Adrenal gland (tissue), 12 donors: Measurements from ENCODE around the gene C9orf50. TPM values are rescaled to one million over a fixed set of nuclear protein-coding genes. Genes with fewer than 3 reads are reported as not detected.
A peak's percentile ranks its signal among the peaks of the same experiment; 100 is the strongest.
"Not testable (repeated sequence)": the region's sequence is repeated elsewhere in the genome, so short reads cannot be mapped to it uniquely, and the experiment has no call there.

Experiments used
- DNase-seq, 7 donors: peaks; one replicate each; pipeline ENCODE4 v3.0.0-alpha.2; 2019 to 2020
- H3K27ac ChIP-seq, 5 donors: fragments of 200-600 bp; sonication (generic) in 4 of 5; 1 replicate in 3 of 5; 2 replicates in 2 of 5; pipeline versions ENCODE4 v1.5.1 to v1.8.0; 2016 to 2020; ENCODE audit warnings: mild to moderate bottlenecking in 1 of 5
- H3K27me3 ChIP-seq: fragments of 200-600 bp; 2 replicates; pipeline ENCODE4 v1.8.0; 2021
- H3K36me3 ChIP-seq, 2 donors: fragments of 200-600 bp; replicated peaks in 1 of 2; 1 replicate in 1 of 2; 2 replicates in 1 of 2; pipeline versions ENCODE4 v1.5.1 to v1.8.0; 2018 to 2022
- H3K4me1 ChIP-seq, 2 donors: fragments of 200-600 bp; replicated peaks in 1 of 2; 1 replicate in 1 of 2; 2 replicates in 1 of 2; pipeline versions ENCODE4 v1.5.1 to v1.8.0; 2018 to 2021
- H3K4me3 ChIP-seq, 4 donors: fragments of 200-600 bp; sonication (generic) in 3 of 4; one replicate each; pipeline ENCODE4 v1.5.1; 2016 to 2018
- H3K9me3 ChIP-seq, 3 donors: fragments of 200-600 bp; sonication (generic) in 1 of 3; replicated peaks in 1 of 3; 1 replicate in 2 of 3; 2 replicates in 1 of 3; pipeline versions ENCODE4 v1.5.1 to v1.8.0; 2016 to 2021
- CTCF ChIP-seq, 6 experiments: fragments of 450-650 bp in 4 of 6; fragments of 200-600 bp in 2 of 6; sonication (generic) in 1 of 6; IDR thresholded peaks; 1 replicate in 5 of 6; 2 replicates in 1 of 6; pipeline versions ENCODE4 v1.5.1 to v1.8.0; 2016 to 2021; ENCODE audit warnings: antibody characterized with exemption in 6 of 6, mild to moderate bottlenecking in 2 of 6, moderate library complexity in 1 of 6
- POLR2A ChIP-seq, 2 donors: fragments of 450-650 bp; IDR thresholded peaks; one replicate each; pipeline ENCODE4 v1.6.1; 2017; ENCODE audit warnings: antibody characterized with exemption in 2 of 2, mild to moderate bottlenecking in 2 of 2, moderate library complexity in 1 of 2
- WGBS, 4 donors: extraction: QIAGEN DNeasy Blood & Tissue Kit in 2 of 4; methylation state at CpG; one replicate each; pipeline versions ENCODE4 v1.1.5 to v1.1.7; 2013 to 2017; 5-methylcytosine and 5-hydroxymethylcytosine counted together
- intact Hi-C, 2 donors: fragments of 100-400 bp; cut with DNase I; formaldehyde crosslinking; loops; one replicate each; pipeline versions ENCODE4 v1.14.1 to v1.15.0; 2022 to 2023
- polyA plus RNA-seq, 3 donors: library from polyadenylated mRNA; stranded (reverse); fragments of 200-250 nt in 2 of 3; fragments of 350-450 nt in 1 of 3; fragmentation: Illumina TruSeq in 1 of 3; extraction: RNeasy Lipid Tissue Mini Kit (QIAGEN cat#74804) in 1 of 3; gene quantifications; one replicate each; pipeline ENCODE4 v1.2.3, GENCODE V29; 2013 to 2014
- total RNA-seq, 9 donors: library from RNA; depleted of rRNA in 4 of 9; stranded (reverse); fragments of >200 nt in 4 of 9; fragments of 120-200 nt in 1 of 9; fragmentation: NEBNext Ultra II Directional in 1 of 9; extraction: Animal tissue kit (Norgen Biotek cat#: 25700) in 1 of 9; gene quantifications; one replicate each; pipeline versions ENCODE4 v1.1.0 to v1.2.4, GENCODE V29; 2013 to 2023
- donor health status: healthy with polysubstance abuse.
- donor health status: Bipolar disorder and iron deficiency.
- donor health status: DM: yes; HTN: yes; CAD: no.
- donor health status: DM: no; HTN: no; CAD: no.
- donor health status: DM: no; HTN: no; CAD: no.
- donor health status: DM: yes; HTN: yes; CAD: no.

Gene C9orf50
- total and polyA plus RNA-seq, 12 donors, result 0.11 to 0.74 (median 0.37) TPM; not detected in 7

DNA sequence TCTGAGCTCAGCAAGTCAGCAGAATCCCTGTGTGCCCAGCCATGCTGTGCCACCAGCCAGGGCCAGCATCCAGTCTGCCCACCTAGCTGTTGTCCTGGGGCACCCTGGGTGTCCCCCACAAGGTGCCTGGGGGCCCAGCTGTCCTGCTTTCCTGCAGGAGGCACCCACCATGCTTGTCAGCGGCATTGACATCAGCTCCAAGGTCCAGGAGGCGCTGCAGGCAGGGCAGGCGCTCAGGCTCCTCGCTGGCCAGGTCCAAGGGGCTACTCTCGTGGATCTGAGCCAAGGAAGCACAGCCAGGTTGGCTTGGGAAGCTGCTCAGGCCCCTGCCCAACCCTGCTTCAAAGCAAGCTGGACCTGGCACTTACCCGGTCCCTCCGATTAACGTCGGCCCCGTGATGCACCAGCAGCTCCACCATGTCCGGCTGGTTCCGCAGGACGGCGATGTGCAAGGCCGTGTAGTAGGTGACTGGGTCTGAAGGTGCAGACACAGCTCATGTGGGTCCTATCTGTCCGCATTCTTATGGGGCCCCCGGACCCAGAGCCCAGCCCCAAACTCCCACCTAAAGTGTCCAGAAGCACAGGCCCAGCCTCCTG lies 18.2 kb upstream of the C9orf50 start:
- no peak overlapping the region for H3K4me3 ChIP-seq
- peaks cover 18 to 25% of the 10 kb centered on the region in 2 donors for H3K4me1 ChIP-seq
- H3K27ac ChIP-seq, result peak overlapping the region in 2 of 5 donors; percentile 58 to 85
- whole genome bisulfite sequencing, 4 donors, result 80 to 90% (median 90%) methylated on average over 1 to 17 of the region's 17 CpGs
- H3K27me3 ChIP-seq, result no peaks in the 10 kb centered on the region
- intact Hi-C loops, result no loop called here
- TF ChIP-seq CTCF (IDR thresholded peaks at IDR 0.05) (no peak), POLR2A (IDR thresholded peaks at IDR 0.05) (no peak)
- H3K36me3 ChIP-seq, result peaks cover 0 to 54% of the 10 kb centered on the region in 2 donors
- peak in 1 of 7 donors; percentile 20 for DNase-seq
- no peaks in the 10 kb centered on the region for H3K9me3 ChIP-seq

DNA sequence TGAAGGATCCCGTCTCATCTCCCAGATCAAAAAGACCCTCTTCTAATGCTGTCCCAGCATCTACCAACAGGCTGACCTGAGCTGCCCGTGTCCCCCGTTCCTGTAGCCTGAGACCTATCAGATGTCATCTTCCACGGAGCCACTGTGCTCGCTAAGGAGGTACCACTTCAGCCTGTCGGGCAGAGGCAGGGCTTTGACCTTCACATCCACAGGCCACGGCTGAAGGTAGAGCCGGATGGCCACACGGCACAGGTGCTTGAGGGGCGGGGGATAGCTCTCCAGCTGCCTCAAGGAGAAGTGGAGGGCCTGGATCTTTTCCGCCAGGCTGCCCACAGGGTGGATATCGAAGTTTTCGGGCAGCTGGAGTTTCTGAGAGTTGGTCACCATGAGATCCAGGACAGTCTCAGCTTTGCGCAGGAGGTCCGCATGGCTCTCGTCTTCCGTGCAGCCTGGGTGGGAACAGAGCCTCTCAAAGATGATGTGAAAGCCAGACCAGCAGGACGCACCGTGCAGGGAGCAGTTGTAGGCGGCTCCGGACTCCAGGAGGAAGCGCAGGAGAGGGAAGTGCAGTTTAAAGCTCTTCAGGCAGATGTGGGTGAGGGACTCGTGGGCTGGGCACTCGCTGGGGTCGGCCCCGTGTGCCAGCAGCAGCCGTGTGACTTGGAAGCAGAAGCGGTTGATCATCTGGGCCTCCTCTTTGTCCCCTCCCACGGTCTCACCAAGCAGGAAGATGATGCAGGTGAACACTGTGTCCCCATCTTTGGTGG lies 17.0 kb upstream of the C9orf50 start:
- TF ChIP-seq POLR2A (IDR thresholded peaks at IDR 0.05) (no peak), CTCF (IDR thresholded peaks at IDR 0.05) (no peak)
- peaks cover 0 to 65% of the 10 kb centered on the region in 2 donors for H3K36me3 ChIP-seq
- intact Hi-C loops, result no loop called here
- DNase-seq, result peak in 4 of 7 donors; percentile 11 to 30 (median 24)
- no peaks in the 10 kb centered on the region for H3K9me3 ChIP-seq
- H3K4me3 ChIP-seq, result no peak overlapping the region
- no peak overlapping the region for H3K27ac ChIP-seq
- WGBS, 4 donors, result 72 to 75% (median 73%) methylated on average over 11 to 29 of the region's 29 CpGs
- peaks cover 18 to 25% of the 10 kb centered on the region in 2 donors for H3K4me1 ChIP-seq
- no peaks in the 10 kb centered on the region for H3K27me3 ChIP-seq

- peaks cover 0 to 67% of the 10 kb centered on the region in 2 donors for H3K36me3 ChIP-seq
- H3K9me3 ChIP-seq, result no peaks in the 10 kb centered on the region
- intact Hi-C loops, result no loop called here
- no peak overlapping the region for H3K4me3 ChIP-seq
- WGBS, 4 donors, result 20 to 60% (median 40%) methylated on average over 1 to 9 of the region's 9 CpGs
- DNase-seq, result peak in 2 of 7 donors; percentile 13 to 35
- no peaks in the 10 kb centered on the region for H3K27me3 ChIP-seq
- peak overlapping the region in 1 of 5 donors; percentile 30 for H3K27ac ChIP-seq
- no peak for TF ChIP-seq POLR2A (IDR thresholded peaks at IDR 0.05)
- TF ChIP-seq CTCF (IDR thresholded peaks at IDR 0.05), result no peak
- H3K4me1 ChIP-seq, result peaks cover 18 to 25% of the 10 kb centered on the region in 2 donors
These were observed 16.2 kb upstream of the C9orf50 start for GRCh38 chr9:129637102-129637501.

GRCh38 chr9:129636343-129636742 lies 15.4 kb upstream of the C9orf50 start:
- 82 to 90% (median 88%) methylated on average over 10 of the region's 10 CpGs for WGBS, 4 donors
- peaks cover 0 to 67% of the 10 kb centered on the region in 2 donors for H3K36me3 ChIP-seq
- H3K27ac ChIP-seq, DNase-seq, H3K9me3 ChIP-seq, H3K27me3 ChIP-seq, H3K4me3 ChIP-seq, intact Hi-C loops: not testable (repeated sequence)
- H3K4me1 ChIP-seq, result peaks cover 24 to 30% of the 10 kb centered on the region in 2 donors
